HG03558 (cell line): Measurements from ENCODE around the gene VWA5B1.

ENCODE experiments used
- ATAC-seq: cut with Tn5 transposase; IDR thresholded peaks from one replicate; pipeline ENCODE4 v1.9.1; 2021; ENCODE audit warnings: moderate number of reproducible peaks; ENCODE audit not compliant: unreplicated experiment; ENCODE audit errors: extremely low read depth

Gene VWA5B1

DNA sequence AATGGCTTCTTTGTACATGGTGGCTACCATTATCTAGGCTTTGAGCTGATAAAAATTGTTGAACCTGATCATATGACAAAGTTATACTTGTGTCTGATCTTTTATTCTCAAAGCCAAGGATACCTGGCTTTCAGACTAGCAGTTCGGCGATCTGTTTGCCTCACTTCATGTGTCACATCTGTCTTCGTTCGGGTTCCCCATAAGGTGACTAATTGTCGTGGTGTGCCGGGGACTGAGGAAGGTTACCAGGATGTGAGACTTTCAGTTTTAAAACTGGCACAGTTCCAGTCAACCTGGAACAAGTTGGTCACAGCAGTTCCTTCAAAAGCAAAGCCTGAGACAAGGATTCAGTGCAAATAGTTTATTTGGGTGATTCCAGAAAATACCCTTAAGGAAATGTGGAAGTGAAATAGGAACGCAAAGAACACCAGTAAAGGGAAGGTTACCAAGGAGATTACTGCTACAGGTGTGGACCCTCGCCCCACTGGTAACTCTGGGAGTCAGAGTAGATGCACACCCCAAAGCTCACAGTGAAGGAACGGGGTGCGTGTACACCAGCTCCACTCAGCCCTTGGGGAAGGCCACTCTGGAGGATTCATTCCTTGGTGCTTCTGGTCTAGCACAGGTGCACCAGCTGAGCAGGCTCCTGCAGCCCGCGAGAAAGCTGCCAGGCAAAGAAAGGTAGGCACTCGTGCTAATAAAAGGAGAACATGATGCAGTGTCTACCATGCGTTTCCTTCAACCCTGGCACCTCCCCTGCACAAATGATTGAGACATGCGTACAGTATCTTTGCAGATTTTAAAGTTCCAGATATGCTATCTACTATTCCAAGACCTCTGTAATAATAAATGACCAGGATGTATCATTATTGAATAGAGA is 69.0 kb downstream of the VWA5B1 start:
- ATAC-seq, result no peak

DNA sequence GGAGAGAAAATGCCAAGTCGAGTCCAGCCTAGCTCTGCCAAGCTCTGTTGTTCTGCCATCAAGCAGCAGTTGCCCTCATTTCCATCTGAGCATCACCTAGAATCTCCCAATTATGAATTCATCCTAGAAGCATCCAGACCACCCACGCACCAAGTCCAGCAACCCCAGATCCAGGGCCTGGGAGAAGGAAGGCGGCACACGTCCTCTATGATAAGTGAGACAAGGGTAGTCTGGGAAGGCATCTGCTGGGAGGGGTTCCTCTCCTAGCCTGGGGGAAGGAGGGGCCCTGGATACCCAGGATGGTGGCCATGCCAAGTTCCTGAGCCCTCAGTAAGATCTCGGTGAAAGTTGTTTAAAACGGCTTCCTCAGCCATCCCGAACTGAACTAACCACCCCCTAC is 70.7 kb downstream of the VWA5B1 start:
- no peak for ATAC-seq

DNA sequence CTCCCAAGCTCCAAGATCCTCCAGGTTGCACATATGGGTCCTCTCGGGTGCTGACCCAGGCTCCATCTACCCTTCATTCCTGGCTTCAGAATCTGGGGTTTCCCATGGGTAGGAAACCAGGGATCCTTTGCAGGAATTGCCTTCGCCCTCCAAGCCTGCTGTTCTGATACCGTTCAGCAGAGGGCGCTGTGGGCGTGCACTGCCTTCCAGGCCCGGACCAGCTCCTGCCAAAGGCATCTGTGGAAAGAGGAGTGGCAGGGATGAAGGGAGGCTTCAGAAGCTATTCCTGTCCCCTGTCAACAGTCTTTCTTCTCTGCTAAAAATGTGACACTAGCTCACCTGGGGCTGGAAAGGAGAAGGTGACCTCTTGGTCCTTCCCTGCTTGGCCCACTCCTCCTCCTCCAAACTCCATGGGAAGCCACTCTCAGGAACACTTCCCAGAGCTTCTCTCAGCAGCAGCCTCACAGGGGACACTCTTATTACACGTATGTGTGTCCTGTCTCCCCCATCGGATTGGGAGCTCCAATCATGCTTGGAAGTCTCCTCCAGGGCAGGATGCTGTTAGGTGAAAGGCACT is 71.2 kb downstream of the VWA5B1 start:
- ATAC-seq, result no peak

DNA sequence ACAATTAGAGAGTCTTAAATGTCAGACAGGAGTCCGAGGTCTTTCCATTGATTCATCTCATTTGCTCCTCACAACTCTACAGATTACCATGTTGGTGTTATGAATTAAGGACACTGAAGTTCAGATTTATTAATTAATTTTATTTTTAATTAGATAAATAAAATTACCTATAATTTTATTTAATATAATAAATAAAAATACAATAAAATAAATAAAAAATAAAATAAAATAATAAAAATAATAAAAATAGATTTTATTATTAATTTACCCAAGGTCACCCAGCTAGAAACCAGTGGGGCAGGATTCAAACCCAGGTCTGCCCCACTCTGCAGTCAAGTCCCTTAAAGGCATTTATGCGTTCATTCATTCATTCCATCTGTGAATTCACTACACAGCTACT is 72.2 kb downstream of the VWA5B1 start:
- ATAC-seq, result no peak

DNA sequence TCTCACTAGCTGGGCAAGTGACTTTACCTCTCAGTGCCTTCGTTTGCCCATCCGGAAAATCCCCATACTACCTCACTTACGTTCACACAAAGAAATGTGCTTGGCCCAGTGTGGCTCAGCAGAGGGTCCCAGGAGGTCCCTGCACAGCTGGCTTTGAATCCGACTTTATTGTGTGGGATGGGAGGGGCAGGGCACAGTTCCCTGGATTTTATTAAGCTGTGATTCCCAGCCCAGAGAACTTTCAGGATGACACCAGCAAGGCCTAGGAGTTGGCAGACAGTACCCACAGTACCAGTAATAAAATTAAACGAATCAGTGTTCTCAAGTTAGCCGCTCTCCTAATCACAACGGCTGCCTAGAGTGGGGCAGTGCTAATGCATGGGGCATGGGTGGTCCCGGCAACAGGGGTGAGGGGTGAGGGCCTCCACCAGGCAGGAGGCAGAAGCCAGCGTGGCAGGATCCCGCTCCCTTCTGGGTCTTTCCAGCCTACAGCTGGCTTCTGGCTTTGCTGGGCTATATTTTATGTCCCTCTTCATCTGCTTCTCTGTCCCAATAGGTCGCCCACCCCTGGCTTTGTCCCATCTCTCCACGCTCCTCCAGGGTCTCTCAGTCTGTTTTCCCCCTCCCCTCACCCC is 74.9 kb downstream of the VWA5B1 start:
- ATAC-seq, result no peak

DNA sequence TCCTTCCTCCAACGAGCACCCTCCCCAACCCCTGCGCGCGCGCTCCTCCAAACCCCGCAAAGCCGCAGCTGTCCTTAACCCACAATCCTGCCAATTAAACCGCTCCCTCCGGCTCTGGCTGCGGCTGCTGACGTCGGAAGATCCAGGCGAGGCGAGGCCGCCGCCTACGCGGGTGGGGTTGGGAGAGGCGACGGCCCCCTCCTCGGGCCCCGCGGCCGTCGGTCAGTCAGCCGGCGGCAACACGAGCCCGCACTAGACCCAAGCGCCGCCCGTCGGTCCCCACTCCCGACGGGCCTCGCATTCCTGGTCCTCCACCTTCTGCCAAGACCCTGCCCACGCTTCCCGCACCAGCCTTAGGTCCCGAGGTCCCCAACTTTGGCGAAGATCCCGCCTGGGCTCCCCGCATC is 75.4 kb downstream of the VWA5B1 start:
- ATAC-seq, result no peak

DNA sequence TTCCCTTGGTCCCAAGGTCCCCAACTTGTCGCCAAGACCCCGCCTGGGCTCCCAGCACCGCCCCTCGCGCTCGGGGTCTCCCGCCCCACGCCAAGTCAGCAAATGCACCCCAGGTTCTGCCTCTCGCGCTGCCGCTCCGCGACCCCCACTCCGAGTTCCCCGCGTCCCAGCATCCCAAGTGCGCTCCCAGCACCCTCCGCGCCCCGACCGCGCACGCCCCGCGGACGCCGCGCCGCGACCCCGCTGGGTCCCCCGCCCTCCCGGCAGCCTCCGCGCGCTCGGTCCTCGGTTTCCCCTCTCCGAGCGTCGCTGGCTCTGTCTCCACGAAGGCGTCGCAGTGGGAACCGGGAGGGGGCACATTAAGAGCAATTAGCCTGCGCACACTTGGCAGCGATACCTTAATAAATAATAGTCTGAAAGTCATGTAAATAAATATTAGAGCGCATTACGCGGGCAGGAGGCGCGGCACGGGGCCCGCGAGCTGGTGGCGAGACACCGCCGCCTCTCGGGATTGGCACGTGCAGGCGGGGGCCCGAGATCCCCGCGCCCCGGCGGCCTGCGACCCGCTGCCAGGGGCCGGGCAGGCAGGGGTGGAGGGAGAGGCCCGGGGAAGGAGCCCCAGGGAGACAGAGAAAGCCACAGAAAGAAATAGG is 75.9 kb downstream of the VWA5B1 start:
- ATAC-seq, result no peak

DNA sequence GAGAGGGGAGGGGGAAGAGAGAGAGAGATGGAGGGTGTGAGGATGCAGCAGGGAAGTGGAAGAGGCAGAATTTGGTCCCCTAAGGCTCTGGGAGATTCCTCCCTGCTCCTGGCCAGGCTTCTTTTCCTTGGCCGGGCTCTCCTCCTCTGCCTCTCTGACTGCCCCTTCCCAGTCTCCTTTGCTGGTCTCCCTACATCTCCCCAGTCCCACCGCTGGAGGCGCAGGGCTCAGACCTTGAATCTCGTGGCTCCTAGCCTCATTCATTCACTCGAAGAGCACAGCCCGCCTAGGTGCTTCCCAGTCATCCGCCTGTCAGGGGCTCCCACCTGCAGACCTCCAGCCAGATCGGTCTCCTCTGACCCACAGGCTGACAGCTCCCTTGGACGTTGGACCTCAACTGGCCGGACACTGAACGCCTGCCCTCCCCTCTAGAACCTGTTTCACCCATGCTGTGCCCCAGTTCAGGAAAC is 76.5 kb downstream of the VWA5B1 start:
- no peak for ATAC-seq

DNA sequence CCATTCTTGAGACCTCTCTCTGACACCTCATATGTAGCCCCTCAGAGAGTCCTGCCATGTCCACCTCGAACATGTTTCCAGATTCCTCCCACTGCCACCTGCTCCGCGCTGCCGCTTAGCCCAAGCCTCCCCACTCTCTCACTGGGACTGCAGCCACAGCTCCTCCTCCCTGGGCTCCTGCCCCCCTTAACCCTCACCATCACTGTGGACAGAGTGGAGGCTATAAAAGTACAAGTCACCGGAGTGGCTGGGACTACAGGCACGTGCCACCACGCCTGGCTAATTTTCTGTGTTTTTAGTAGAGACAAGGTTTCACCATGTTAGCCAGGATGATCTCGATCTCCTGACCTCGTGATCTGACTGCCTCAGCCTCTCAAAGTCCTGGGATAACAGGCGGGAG is 77.0 kb downstream of the VWA5B1 start:
- no peak for ATAC-seq

DNA sequence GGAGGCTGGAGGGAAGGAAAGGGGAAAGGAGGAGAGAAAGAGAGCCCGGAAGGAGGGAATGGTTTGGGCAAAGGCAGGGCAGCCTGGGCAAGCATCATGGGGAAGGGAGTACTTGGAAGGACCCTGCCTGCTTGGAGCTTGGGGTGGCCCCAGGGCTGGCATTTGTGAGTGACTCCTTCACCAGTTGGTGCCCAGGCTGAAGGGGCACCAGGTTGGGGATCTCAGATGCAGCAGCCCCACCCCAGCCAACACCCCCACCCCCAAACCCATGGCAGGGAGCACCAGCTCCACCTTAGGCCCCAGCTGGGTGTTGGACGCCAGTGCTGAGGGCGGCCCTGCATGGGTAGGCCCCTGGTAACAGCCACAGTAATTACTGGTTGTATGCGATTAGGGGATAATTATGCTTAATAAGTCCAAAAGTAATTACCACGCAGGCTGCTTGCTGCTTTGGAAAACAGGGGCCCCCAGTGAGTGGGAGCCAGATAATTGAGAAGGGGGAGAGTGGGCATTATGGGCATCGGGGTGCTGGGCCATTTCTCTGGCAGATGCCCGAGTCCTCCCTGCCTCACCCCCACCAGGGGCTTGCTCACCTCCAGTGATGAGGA is 78.3 kb downstream of the VWA5B1 start:
- ATAC-seq, result no peak

DNA sequence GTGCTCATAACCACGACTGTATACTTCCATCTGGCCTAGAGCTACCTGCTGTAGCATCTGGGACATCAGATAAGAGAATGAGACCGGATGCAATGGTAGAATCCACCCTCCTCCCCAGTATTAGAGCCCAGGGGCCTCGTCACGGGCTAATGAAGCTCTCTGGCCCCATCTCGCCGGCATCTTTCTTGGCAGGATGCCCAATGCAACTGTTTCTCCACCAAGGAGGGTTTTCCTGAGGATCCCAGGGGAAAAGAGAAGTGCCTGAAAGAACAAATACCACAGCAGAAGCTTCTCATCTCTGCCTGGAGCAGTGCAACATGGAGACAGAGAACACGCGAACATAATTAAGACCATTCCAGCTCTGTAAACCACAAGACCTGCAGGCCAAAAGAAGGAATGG is 80.0 kb downstream of the VWA5B1 start:
- ATAC-seq, result no peak

DNA sequence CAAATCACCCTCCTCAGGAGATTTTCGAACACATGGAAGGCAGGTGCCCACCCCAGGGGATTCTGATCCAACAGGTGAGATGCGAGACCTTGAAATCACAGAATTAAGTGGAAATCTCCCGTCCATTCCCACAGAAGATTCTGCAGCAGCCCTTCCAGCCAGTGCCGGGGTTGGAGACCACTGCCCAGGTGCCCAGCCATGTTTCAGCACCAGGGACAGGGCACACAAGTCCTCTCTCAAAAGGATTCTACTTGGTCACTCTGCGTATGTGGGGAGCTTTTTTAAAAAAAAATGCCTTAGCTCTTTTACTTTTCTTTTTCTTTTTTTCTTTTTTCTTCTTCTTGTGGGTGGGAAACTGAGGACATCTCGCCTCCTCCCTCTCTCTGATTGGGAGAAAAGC is 80.7 kb downstream of the VWA5B1 start:
- ATAC-seq, result no peak

DNA sequence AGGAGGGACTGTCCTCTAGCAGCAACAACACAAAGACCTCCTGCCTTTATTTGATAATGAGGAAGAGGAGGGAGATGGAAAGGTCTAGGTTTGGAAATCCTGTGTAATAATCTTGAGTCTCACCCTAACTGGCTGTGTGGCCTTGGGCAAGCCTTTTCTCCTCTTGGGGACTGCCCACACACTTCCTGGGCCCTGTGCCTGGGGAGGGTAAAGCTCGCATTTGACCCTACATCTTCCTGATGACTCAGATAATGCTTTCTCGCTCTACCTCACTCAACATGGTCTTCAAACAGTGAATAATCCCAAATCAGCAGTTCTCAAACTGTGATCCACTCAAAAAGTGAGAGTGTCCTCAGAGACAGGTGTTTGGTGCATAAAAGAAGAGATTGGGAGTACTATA is 81.2 kb downstream of the VWA5B1 start:
- no peak for ATAC-seq

DNA sequence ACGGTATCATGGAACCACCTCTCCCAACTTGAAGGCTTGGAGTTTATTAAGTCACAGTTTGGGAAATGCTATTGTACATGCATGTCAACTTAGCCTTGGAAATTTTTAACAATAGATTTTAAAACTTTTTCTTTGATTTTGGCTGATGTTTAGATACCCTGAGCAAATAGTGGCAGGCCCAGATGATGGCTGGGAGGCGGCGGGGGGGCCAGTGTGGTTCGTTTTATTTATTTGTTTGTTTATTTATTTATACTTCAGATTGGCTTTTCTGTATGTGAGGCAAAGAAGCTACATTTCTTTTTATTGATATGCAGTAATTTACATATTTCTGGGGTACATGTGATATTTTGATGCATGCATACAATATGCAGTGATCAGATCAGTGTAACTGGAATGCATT is 82.0 kb downstream of the VWA5B1 start:
- ATAC-seq, result no peak

DNA sequence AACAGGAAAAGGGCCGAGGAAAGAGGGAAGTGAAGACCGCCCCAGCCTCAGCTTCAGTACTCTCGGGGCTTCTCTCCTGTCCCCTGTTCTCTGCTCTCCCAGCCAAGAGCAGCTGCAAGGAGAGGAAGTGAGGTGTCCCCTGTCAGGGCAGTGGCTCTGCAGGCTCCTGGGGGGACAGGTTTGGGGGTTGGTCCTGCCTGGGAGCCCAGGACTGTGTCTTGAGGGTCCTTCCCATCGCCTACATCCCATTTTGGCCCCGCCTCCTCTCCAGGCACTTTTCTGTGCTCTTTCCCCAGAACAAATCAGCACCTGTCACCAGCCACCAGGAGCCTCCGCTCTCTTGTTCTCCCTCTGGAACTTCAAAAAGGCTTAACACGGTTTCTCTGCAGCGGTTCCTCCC is 82.6 kb downstream of the VWA5B1 start:
- ATAC-seq, result no peak

DNA sequence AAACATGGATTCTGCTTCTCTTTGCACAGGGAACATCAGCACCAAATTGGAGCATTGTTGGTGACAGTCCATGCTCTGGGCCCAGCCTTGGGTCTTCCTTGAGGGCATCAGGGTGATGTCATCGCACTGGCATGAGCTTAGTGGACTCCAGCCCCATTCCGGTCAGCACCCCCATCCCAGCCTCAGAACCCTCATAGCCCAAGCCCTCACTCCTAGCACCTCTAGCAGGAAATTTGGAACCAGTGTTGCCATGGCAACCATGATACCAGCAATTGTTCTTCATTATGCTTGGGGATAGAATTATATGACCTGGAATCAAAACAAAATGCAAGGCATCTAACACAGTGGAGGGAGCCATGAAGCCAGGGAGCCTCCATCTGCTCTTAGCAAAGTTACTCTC is 83.1 kb downstream of the VWA5B1 start:
- ATAC-seq, result no peak

DNA sequence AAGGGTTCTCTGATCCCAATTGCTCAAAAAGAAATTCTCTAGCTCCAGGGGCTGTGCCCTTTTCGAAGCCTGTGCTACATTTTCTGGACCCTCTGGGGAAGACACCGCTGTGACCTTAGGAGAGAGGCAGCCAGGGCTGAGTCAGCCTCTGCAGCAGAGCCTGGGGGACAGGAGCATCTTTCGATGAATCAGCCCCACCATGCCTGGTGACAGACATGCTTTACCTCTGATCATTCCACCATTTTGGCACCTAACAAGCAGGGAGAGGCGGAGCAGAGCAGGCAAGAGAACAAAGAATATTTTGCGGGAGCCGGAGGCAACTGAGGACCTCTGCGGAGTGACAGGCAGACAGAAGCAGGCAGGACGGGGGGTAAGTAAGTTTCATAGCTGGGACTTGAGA is 84.9 kb downstream of the VWA5B1 start:
- ATAC-seq, result no peak

DNA sequence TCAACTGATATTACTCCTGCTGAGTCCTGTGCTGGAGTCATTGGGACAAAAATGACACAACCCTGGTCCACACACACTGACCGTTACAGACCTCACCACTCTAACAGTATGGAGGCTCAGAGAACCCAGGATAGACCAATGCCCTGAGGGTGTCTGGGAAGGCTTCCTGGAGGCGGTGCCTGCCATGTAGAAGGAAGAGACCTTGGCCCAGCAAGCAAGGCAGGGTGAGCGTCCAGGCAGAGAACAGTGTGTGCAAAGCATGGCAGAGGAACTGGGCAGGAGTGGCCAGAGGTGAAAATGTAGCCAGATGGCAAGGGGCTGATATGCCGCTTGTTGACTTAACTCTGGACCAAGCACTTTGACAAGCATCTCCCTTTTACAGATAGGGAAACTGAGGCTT is 85.5 kb downstream of the VWA5B1 start:
- no peak for ATAC-seq

DNA sequence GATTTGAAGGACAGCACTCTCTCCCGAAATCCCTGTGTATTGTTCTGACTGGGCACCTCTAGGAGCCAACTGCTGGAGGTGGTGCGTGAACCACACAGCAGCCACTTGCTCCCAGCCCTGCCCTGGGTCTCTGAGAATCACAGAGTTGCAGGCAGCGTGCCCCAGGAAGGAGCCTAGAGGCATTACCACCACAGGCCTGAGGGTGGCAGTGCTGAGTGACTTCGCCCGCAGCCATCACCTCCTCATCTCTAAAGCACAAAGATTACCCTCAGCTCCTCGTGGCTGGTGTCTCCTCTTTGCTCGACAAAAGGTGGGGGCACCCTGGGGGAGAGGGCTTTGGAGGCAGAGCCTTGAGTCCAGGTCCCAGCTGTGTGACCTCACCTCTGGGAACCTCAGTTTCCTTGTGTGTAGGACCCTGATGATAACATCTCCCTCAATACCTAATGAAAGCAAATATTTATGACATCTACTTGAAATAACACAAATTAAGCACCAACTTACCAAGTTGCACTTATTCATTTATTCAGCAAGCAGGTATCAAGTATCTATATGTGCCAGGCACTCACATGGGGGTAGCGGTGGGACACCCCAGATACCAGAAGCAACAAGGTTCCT is 86.3 kb downstream of the VWA5B1 start:
- no peak for ATAC-seq
